ENCODE data around the gene TGFBR3. TPM values are rescaled to one million over a fixed set of nuclear protein-coding genes. Genes with fewer than 3 reads are reported as not detected.

The TGFBR3 gene
- total RNA-seq, 1 experiment from 2014 or later: 2.4 TPM

DNA sequence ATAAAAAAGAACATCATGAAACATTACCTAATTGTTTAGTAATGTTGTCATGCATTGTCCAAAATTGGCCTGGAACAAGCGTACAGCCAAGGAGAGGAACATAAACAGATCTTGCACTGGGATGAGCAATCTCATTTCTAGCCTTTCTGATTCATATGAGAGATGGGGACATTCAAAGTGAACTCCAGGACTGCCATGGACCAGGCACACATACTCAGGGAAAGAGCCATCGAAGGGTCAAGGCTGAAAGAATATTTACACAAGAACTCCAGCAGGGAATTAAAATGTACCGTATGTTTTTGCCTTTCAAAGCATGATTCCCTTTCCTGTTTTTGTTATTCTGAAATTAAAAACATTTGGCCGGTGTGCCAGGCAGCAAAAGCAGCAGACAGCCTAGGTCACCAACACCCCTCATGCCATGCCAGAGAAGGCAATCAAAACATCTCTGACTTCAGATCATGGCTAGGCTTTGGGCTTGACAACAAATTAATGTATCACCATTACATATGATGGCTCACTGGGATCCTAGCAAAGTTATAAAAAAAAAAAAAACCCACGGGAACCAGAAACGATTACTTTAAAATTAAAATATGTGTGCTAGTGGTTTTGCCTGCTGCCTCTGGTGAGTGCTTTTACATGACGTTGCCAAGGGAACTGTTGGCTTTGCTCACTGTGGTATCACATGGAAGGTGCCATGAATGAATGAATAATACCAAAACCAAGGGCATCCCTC, 159.8 kb downstream of the TGFBR3 start:
- no peaks in the 10 kb centered on the region for H3K9me3 Mint-ChIP-seq
- H3K36me3 Mint-ChIP-seq (ENCODE audit: insufficient read depth in 1 of 3, low read depth in 3 of 3): no peaks in the 10 kb centered on the region
- no peak overlapping the region for H2AFZ ChIP-seq (ENCODE audit: low read length)
- no peak overlapping the region for H4K5ac ChIP-seq (ENCODE audit: insufficient read length, low read depth, low read length)
- H4K8ac ChIP-seq (replicated peaks; ENCODE audit: insufficient read length, low read depth, low read length): no peak overlapping the region
- H2BK20ac ChIP-seq (ENCODE audit: low read depth, low read length, poor library complexity, severe bottlenecking): no peak overlapping the region
- H3K4me2 ChIP-seq (ENCODE audit: insufficient read depth, insufficient read length, low read length): no peak overlapping the region
- no peak overlapping the region for H3K4ac ChIP-seq (ENCODE audit: low read depth, low read length)
- TF ChIP-seq, protein P1, sequence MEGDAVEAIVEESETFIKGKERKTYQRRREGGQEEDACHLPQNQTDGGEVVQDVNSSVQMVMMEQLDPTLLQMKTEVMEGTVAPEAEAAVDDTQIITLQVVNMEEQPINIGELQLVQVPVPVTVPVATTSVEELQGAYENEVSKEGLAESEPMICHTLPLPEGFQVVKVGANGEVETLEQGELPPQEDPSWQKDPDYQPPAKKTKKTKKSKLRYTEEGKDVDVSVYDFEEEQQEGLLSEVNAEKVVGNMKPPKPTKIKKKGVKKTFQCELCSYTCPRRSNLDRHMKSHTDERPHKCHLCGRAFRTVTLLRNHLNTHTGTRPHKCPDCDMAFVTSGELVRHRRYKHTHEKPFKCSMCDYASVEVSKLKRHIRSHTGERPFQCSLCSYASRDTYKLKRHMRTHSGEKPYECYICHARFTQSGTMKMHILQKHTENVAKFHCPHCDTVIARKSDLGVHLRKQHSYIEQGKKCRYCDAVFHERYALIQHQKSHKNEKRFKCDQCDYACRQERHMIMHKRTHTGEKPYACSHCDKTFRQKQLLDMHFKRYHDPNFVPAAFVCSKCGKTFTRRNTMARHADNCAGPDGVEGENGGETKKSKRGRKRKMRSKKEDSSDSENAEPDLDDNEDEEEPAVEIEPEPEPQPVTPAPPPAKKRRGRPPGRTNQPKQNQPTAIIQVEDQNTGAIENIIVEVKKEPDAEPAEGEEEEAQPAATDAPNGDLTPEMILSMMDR (conservative IDR thresholded peaks at IDR 0.05): no peak
- no peaks in the 10 kb centered on the region; the same call in 1 of the 2 replicates for H3K4me1 ChIP-seq (ENCODE audit: insufficient read depth, low read length)
- no peak overlapping the region for H2BK12ac ChIP-seq (ENCODE audit: insufficient read length, low read depth, low read length)
- no peak overlapping the region for H2AK5ac ChIP-seq (ENCODE audit: insufficient read length, low read length)
- H2BK5ac ChIP-seq (ENCODE audit: insufficient read length, low read length): no peak overlapping the region
- H3K4me1 Mint-ChIP-seq: peaks cover 0 to 5% of the 10 kb centered on the region in 2 experiments; a peak in 3 of 4 replicates
- no peak for DNase-seq
- H2BK120ac ChIP-seq (ENCODE audit: low read depth, low read length, poor library complexity, severe bottlenecking): no peak overlapping the region
- H3K27me3 Mint-ChIP-seq (ENCODE audit: low read depth): no peaks in the 10 kb centered on the region
- no peak overlapping the region for H3K4me3 Mint-ChIP-seq
- no peaks in the 10 kb centered on the region for H3K79me2 ChIP-seq (ENCODE audit: insufficient read depth, low read length)
- H3K27ac ChIP-seq (ENCODE audit: insufficient read length, low read depth, low read length): no peak overlapping the region
- no peaks in the 10 kb centered on the region for H3K9me3 ChIP-seq (ENCODE audit: control insufficient read depth, low read depth, low read length)
- H3K23me2 ChIP-seq (ENCODE audit: insufficient read length, low read depth, low read length, poor library complexity, severe bottlenecking): no peaks in the 10 kb centered on the region
- H3K27me3 ChIP-seq (ENCODE audit: insufficient read depth, low read length): no peaks in the 10 kb centered on the region
- H4K20me1 ChIP-seq (ENCODE audit: control insufficient read depth, insufficient read depth, insufficient read length): no peaks in the 10 kb centered on the region
- no peak overlapping the region for H4K91ac ChIP-seq (ENCODE audit: insufficient read length, low read depth, low read length)
- no peak overlapping the region for H3T11ph ChIP-seq (ENCODE audit: low read length)
- H3K9ac ChIP-seq (ENCODE audit: extremely low read depth, insufficient read length, low read length): no peak overlapping the region
- no peak overlapping the region for H3K18ac ChIP-seq (ENCODE audit: insufficient read length, low read depth, low read length)
- H3K23ac ChIP-seq (ENCODE audit: insufficient read length, low read depth, low read length): no peak overlapping the region
- no peaks in the 10 kb centered on the region for H3K79me1 ChIP-seq (ENCODE audit: insufficient read depth, low read depth, low read length, poor library complexity, severe bottlenecking)
- H3K27ac Mint-ChIP-seq: 0 out of 7 replicates have a peak overlapping the region, but pooled peaks of 1 of the 3 experiments have one; percentile 56
- H2BK15ac ChIP-seq (ENCODE audit: low read depth, low read length): no peak overlapping the region
- no CpG with 5 or more reads among the region's 7 CpGs for WGBS (ENCODE audit: extremely low coverage, insufficient read length, low lambda C conversion rate)
- H3K56ac ChIP-seq (ENCODE audit: insufficient read length, low read depth, low read length): no peak overlapping the region
- H3K14ac ChIP-seq (ENCODE audit: insufficient read depth, low read length): no peak overlapping the region
